GM06990 (cell line): ENCODE measurements around the gene CLASP1.
"Not testable (repeated sequence)": the region's sequence is repeated elsewhere in the genome, so short reads cannot be mapped to it uniquely, and the experiment has no call there.

Experiments used
- DNase-seq: peaks from one replicate; pipeline ENCODE4 v3.0.0-alpha.2; 2011; ENCODE audit not compliant: insufficient read length; ENCODE audit errors: extremely low read depth
- H3K27me3 ChIP-seq: replicated peaks from 2 replicates; pipeline ENCODE4 v1.6.0; 2011; ENCODE audit warnings: low read length; ENCODE audit not compliant: control insufficient read depth, insufficient read depth
- H3K36me3 ChIP-seq: 2 replicates; pipeline ENCODE4 v1.5.1; 2011; ENCODE audit warnings: low read length; ENCODE audit not compliant: control insufficient read depth, insufficient read depth
- H3K4me3 ChIP-seq: replicated peaks from 2 replicates; pipeline ENCODE4 v1.5.1; 2011; ENCODE audit warnings: low read depth, mild to moderate bottlenecking, control low read depth, low read length
- CTCF ChIP-seq: IDR thresholded peaks from 2 replicates; pipeline ENCODE4 v1.5.1; 2011; ENCODE audit warnings: low read length, control low read depth, mild to moderate bottlenecking, inconsistent platforms; ENCODE audit not compliant: insufficient read depth, poor library complexity, severe bottlenecking

The CLASP1 gene

GRCh38 chr2:121333834-121334558 lies 315.3 kb downstream of the CLASP1 start:
- no peaks in the 10 kb centered on the region for H3K27me3 ChIP-seq
- TF ChIP-seq CTCF, result no peak
- peaks cover 4% of the 10 kb centered on the region for H3K36me3 ChIP-seq
- no peak overlapping the region for H3K4me3 ChIP-seq
- no peak for DNase-seq

DNA sequence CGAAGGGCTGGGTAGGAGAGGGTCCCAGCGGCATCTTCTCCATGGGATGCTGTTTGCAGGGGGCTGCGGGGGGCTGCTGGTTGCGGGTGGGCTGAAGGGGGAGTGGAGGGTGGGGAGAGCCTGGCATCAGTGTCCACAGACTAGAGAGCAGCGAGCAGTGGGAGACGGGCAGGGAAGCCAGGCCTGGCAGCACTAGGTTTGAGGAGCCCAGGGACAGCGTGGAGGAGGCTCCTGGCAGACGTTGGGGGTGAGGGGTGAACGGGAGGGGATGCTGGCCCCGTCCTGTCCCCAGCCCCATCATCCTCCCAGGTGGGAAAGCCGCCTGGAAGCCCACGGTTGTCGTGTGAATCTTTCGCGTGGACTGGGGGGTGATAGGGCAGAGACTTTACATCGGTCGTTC lies 316.0 kb downstream of the CLASP1 start:
- H3K27me3 ChIP-seq, result no peaks in the 10 kb centered on the region
- no peak overlapping the region for H3K4me3 ChIP-seq
- no peaks in the 10 kb centered on the region; the same call in none of the 2 replicates for H3K36me3 ChIP-seq
- TF ChIP-seq CTCF, result no peak
- DNase-seq, result no peak

- not testable (repeated sequence) for DNase-seq, H3K27me3 ChIP-seq, H3K4me3 ChIP-seq, H3K36me3 ChIP-seq
Observed at GRCh38 chr2:121331324-121331723, 317.9 kb downstream of the CLASP1 start.

DNA sequence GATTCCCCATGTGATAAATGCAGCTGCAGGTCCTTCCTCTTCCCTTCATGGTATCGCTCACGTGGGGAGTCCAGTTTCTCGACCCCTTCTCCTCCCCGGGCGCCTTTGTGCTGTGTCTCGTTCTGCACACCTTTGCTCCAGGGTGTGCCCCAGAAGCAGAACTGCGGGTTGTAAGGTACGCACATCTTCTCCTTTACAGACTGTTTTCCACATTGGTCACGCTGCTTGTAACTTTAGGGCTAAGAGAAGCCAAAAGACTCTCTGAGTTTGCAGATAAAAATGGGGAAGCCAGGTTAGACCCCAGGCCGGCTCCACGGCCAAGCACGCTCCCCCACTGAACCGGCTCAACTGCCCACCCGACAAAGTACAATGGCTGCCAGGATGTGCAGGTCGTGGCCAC lies 318.3 kb downstream of the CLASP1 start:
- Histone ChIP-seq H3K4me3 (no peak overlapping the region), H3K36me3 (no peaks in the 10 kb centered on the region), H3K27me3 (no peaks in the 10 kb centered on the region)
- TF ChIP-seq CTCF, result no peak
- DNase-seq, result no peak

GRCh38 chr2:121329786-121330185 lies 319.5 kb downstream of the CLASP1 start:
- no peak for DNase-seq
- Histone ChIP-seq H3K27me3 (no peaks in the 10 kb centered on the region), H3K4me3 (no peak overlapping the region), H3K36me3 (no peaks in the 10 kb centered on the region)
- no peak for TF ChIP-seq CTCF

- Histone ChIP-seq H3K27me3 (no peaks in the 10 kb centered on the region), H3K4me3 (no peak overlapping the region), H3K36me3 (no peaks in the 10 kb centered on the region)
- no peak for TF ChIP-seq CTCF
- no peak for DNase-seq
Observed at GRCh38 chr2:121326628-121327027, 322.6 kb downstream of the CLASP1 start.
